Suprapubic skin (tissue), 4 donors: ENCODE measurements around the gene MMAB. TPM values are rescaled to one million over a fixed set of nuclear protein-coding genes. Genes with fewer than 3 reads are reported as not detected.

ENCODE experiments used
- DNase-seq, 2 donors: peaks; one replicate each; pipeline ENCODE4 v3.0.0-alpha.2; 2019; ENCODE audit warnings: low spot score in 2 of 2
- H3K27ac ChIP-seq: fragments of 200-600 bp; sonication (generic); one replicate; pipeline ENCODE4 v1.5.1; 2019
- H3K27me3 ChIP-seq: fragments of 200-600 bp; sonication (generic); one replicate; pipeline ENCODE4 v1.5.1; 2019
- H3K36me3 ChIP-seq: fragments of 200-600 bp; sonication (generic); one replicate; pipeline ENCODE4 v1.5.1; 2019
- H3K4me1 ChIP-seq: fragments of 200-600 bp; sonication (generic); one replicate; pipeline ENCODE4 v1.5.1; 2019
- H3K4me3 ChIP-seq: fragments of 200-600 bp; sonication (generic); one replicate; pipeline ENCODE4 v1.5.1; 2019; ENCODE audit warnings: mild to moderate bottlenecking
- H3K9me3 ChIP-seq: fragments of 200-600 bp; sonication (generic); one replicate; pipeline ENCODE4 v1.5.1; 2019
- CTCF ChIP-seq, 2 donors: fragments of 200-600 bp in 1 of 2; fragments of 450-650 bp in 1 of 2; sonication (generic) in 1 of 2; IDR thresholded peaks; one replicate each; pipeline ENCODE4 v1.5.1; 2016 to 2019; ENCODE audit warnings: antibody characterized with exemption in 2 of 2, mild to moderate bottlenecking in 1 of 2, moderate library complexity in 1 of 2
- EP300 ChIP-seq: sonication (generic); formaldehyde crosslinking; IDR thresholded peaks from one replicate; pipeline ENCODE4 v1.6.1; 2017; ENCODE audit warnings: antibody characterized with exemption
- POLR2A ChIP-seq, 2 donors: fragments of 450-650 bp; IDR thresholded peaks; one replicate each; pipeline ENCODE4 v1.6.1; 2017; ENCODE audit warnings: antibody characterized with exemption in 2 of 2, mild to moderate bottlenecking in 2 of 2, moderate library complexity in 2 of 2
- POLR2AphosphoS5 ChIP-seq, 3 donors: sonication (generic); formaldehyde crosslinking; IDR thresholded peaks; one replicate each; pipeline ENCODE4 v1.6.1; 2017; ENCODE audit warnings: antibody characterized with exemption in 3 of 3
- WGBS: methylation state at CpG from one replicate; pipeline ENCODE4 v1.1.5; 2018; 5-methylcytosine and 5-hydroxymethylcytosine counted together
- total RNA-seq, 4 donors: library from RNA; depleted of rRNA; stranded (reverse); fragments of >200 nt; gene quantifications; one replicate each; pipeline ENCODE4 v1.1.0, GENCODE V29; 2016

The MMAB gene
- total RNA-seq, 4 donors from 2014 or later = 17.1 to 37.2 (median 24.5) TPM

GRCh38 chr12:109542014-109542413, 31.3 kb downstream of the MMAB start:
- no peaks in the 10 kb centered on the region for H3K36me3 ChIP-seq
- H3K4me1 ChIP-seq = peaks cover 11% of the 10 kb centered on the region
- no peak overlapping the region for H3K4me3 ChIP-seq
- no peak overlapping the region for H3K27ac ChIP-seq
- TF ChIP-seq POLR2A (IDR thresholded peaks at IDR 0.05) = no peak
- no peak for TF ChIP-seq CTCF (IDR thresholded peaks at IDR 0.05)
- no peak for TF ChIP-seq POLR2AphosphoS5 (IDR thresholded peaks at IDR 0.05)
- no peak for TF ChIP-seq EP300
- H3K9me3 ChIP-seq = no peaks in the 10 kb centered on the region
- WGBS = 88% methylated on average over 2 of the region's 2 CpGs
- H3K27me3 ChIP-seq = peaks cover 2% of the 10 kb centered on the region
- no peak for DNase-seq

DNA sequence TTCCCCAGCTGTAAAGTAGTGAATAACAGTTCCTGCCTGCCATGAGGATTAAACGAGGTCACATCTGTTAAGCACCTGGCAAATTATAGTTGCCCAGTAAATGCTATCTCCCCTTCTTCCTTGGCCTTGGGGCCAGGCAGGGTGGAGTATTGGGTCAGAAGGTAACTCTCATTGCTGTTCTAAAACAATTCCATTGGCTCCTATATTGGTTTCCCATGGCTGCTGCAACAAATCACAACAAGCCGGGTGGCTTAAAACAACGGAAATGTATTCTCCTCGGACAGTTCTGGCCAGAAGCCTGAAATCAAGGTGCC, 31.9 kb downstream of the MMAB start:
- TF ChIP-seq POLR2AphosphoS5 (IDR thresholded peaks at IDR 0.05) (no peak), EP300 (no peak), POLR2A (IDR thresholded peaks at IDR 0.05) (no peak), CTCF (IDR thresholded peaks at IDR 0.05) (no peak)
- H3K36me3 ChIP-seq = peaks cover 4% of the 10 kb centered on the region
- H3K4me3 ChIP-seq = no peak overlapping the region
- WGBS = 66% methylated on average over 4 of the region's 4 CpGs
- no peak overlapping the region for H3K27ac ChIP-seq
- no peaks in the 10 kb centered on the region for H3K27me3 ChIP-seq
- H3K9me3 ChIP-seq = no peaks in the 10 kb centered on the region
- H3K4me1 ChIP-seq = peaks cover 11% of the 10 kb centered on the region
- no peak for DNase-seq

GRCh38 chr12:109540526-109541412, 32.5 kb downstream of the MMAB start:
- WGBS = 82% methylated on average over 13 of the region's 16 CpGs
- TF ChIP-seq POLR2A (IDR thresholded peaks at IDR 0.05) (no peak), CTCF (IDR thresholded peaks at IDR 0.05) (no peak), EP300 (no peak), POLR2AphosphoS5 (IDR thresholded peaks at IDR 0.05) (no peak)
- Histone ChIP-seq H3K27me3 (no peaks in the 10 kb centered on the region), H3K4me3 (no peak overlapping the region), H3K27ac (no peak overlapping the region), H3K36me3 (peaks cover 9% of the 10 kb centered on the region), H3K4me1 (peaks cover 10% of the 10 kb centered on the region), H3K9me3 (no peaks in the 10 kb centered on the region)
- DNase-seq = no peak

- WGBS = 88% methylated on average over 6 of the region's 9 CpGs
- no peak overlapping the region for H3K27ac ChIP-seq
- H3K9me3 ChIP-seq = no peaks in the 10 kb centered on the region
- peaks cover 22% of the 10 kb centered on the region for H3K36me3 ChIP-seq
- no peak for TF ChIP-seq POLR2AphosphoS5 (IDR thresholded peaks at IDR 0.05)
- TF ChIP-seq POLR2A (IDR thresholded peaks at IDR 0.05) = no peak
- TF ChIP-seq CTCF (IDR thresholded peaks at IDR 0.05) = no peak
- TF ChIP-seq EP300 = no peak
- H3K4me3 ChIP-seq = no peak overlapping the region
- H3K27me3 ChIP-seq = no peaks in the 10 kb centered on the region
- no peak for DNase-seq
- no peaks in the 10 kb centered on the region for H3K4me1 ChIP-seq
These were observed 33.8 kb downstream of the MMAB start for GRCh38 chr12:109539508-109539907.

GRCh38 chr12:109538191-109538863, 35.0 kb downstream of the MMAB start:
- Histone ChIP-seq H3K36me3 (peaks cover 34% of the 10 kb centered on the region), H3K4me3 (no peak overlapping the region), H3K27me3 (no peaks in the 10 kb centered on the region), H3K9me3 (no peaks in the 10 kb centered on the region), H3K4me1 (no peaks in the 10 kb centered on the region), H3K27ac (no peak overlapping the region)
- WGBS = 80% methylated on average over 13 of the region's 16 CpGs
- DNase-seq = no peak
- TF ChIP-seq CTCF (IDR thresholded peaks at IDR 0.05) (no peak), POLR2A (IDR thresholded peaks at IDR 0.05) (no peak), EP300 (no peak)
